HG03432 (cell line): ENCODE measurements around the gene MED22.
"Not testable (repeated sequence)": the region's sequence is repeated elsewhere in the genome, so short reads cannot be mapped to it uniquely, and the experiment has no call there.

ENCODE experiments used
- ATAC-seq: cut with Tn5 transposase; IDR thresholded peaks from one replicate; pipeline ENCODE4 v1.9.1; 2021; ENCODE audit warnings: mild to moderate bottlenecking, moderate library complexity; ENCODE audit not compliant: unreplicated experiment

The MED22 gene

DNA sequence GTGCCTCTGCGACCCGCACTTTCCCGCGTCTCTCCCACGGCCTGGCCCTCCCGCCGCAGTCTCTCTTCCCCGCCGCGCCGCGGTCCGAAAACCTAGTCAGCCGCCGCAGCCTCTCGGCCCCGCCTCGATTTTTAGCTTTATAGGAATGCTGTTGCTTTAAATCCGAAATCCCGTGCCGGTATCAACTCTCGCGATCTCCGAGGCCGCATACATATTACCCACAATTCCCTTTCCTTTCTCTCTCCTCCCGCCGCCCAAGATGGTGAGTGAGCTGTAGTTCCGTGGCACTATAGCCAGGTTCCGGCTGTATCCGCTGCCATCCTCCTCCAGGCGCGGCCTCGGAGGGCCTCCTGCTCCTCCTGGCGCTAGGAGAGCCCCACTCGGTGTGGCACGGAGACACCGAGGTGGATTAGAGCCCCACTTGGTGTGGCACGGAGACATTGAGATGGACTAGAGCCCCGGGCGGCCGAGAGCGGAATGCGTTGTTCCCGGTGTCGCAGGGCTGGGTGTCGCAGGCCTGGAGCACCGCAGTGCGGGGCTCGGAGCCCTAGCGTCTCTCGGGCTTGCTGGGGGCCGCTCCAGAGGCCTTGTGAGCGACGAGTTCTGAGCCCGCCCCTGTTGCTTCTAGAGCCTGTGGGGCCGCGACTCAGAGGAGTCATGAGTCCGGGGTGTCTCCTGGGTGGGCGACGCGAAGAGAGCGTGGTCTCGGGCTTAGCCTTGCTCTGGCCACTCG lies at the start of gene MED22, which contains the start of gene RPL7A:
Gene MED22, minus strand, starts transcription at position 147 of the 733 bp plus-strand sequence. CDS start 1,469 bp downstream, outside the sequence.
Gene RPL7A, plus strand, starts transcription at position 234 of the 733 bp plus-strand sequence. Its CDS starts 26 bp downstream, at position 260.
- peak; percentile 70 for ATAC-seq

- no peak for ATAC-seq
Measured at GRCh38 chr9:133397370-133397769, 49.4 kb upstream of the MED22 start.

DNA sequence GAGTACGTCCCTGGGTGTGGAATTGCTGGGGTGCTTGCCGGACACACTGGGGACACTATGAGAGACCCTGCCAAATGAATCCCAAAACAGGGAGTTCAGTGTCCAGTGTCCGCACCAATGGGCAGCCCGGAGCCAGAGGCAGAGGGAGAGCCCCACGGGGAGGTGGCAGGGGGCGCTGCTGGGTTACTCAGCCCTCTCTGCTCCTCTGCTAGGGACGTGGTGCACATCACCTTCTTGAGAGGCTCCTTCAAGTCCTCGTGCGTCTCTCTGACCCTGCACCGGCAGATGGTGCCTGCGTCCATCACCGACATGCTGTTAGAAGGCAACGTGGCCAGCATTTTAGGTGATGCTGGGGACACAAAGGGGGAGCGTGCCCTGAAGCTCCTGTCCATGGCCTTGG lies 49.0 kb upstream of the MED22 start:
- ATAC-seq, result no peak

- ATAC-seq, result no peak
Measured at GRCh38 chr9:133394687-133395271, 46.8 kb upstream of the MED22 start.

- no peak for ATAC-seq
Measured at GRCh38 chr9:133393399-133393798, 45.5 kb upstream of the MED22 start.

GRCh38 chr9:133392308-133392707 lies 44.4 kb upstream of the MED22 start:
- ATAC-seq, result not testable (repeated sequence)

DNA sequence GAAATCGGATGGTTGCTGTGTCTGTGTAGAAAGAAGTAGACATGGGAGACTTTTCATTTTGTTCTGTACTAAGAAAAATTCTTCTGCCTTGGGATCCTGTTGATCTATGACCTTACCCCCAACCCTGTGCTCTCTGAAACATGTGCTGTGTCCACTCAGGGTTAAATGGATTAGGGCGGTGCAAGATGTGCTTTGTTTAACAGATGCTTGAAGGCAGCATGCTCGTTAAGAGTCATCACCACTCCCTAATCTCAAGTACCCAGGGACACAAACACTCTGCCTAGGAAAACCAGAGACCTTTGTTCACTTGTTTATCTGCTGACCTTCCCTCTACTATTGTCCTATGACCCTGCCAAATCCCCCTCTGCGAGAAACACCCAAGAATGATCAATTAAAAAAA lies 43.5 kb upstream of the MED22 start:
- ATAC-seq, result not testable (repeated sequence)

DNA sequence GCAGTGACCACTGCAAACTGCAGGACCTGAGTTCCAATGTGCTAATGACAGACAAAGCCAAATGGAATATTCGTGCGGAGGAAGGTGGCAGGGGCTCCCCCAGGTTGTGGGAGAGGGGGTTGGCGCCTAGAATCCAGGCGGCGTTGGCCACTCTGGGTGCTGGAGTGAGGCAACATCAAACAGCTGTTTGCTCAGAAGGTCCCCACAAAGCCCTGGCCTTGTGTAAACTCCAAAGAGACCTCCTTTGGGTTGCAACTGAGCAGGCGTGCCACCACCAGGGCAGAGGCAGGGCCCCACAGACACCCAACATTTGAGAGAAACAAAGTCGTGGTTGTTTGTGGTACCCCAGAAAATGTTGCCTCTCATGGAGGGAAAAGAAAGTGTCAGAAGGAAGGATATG lies 42.8 kb upstream of the MED22 start:
- no peak for ATAC-seq

DNA sequence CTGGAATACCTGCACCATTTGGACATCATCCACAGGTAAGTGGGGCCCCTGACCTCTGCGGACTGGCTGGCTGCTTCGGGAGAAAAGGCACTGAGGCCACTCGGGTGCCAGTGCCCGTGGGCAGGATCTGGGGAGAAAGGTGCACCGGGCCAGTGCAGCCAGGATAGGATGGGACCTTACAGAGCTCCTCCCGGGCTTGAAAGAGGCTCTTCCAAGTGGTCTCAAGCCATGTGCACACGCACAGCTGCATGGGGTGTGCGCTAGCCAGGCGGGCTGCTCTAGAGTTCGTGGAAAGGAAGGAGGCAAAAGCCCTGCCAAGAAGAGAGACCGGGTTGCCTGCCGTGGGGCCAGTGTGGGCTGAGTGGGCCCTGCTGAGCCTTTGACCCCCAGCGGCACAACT lies 41.6 kb upstream of the MED22 start:
- no peak for ATAC-seq

- ATAC-seq, result no peak
Measured at GRCh38 chr9:133389025-133389557, 41.2 kb upstream of the MED22 start.

DNA sequence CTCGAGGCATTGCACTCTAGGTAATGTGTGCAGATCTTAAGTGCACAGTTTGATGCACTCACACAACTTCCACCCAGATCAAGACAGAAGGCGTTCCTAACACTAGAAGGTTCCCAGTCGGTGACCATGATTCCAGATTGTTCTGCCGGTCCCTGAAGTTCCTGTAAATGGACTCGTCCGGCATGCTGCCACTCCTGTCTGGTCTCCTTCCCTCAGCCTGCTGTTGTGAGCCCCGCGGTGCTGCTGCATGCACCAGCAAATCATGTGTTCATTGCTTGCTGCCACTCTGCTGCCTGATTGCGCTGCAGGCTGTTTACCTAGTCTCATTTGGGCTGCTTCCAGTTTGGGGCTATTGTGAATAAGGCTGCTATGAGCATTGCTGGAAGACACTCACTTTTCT lies 39.7 kb upstream of the MED22 start:
- ATAC-seq, result no peak

DNA sequence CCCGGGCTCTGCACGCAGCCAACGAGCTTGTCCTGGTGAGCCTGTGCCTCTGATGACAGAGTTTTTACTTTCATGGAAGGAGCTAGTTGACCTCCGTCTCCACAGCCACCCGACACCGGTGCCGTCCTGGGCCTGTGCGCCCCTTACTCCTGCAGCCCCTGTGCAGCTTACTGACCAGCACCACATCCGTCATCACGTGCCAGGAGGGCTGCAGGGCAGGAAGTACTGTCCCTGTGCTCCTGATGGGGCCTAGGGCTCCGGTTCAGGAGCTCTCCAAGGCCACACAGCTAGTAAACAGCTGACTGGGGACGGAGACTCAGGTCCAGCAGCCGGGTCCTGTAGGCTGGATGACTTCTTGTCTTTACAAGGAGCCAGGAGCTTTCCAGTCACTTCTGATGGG lies 38.4 kb upstream of the MED22 start:
- no peak for ATAC-seq

DNA sequence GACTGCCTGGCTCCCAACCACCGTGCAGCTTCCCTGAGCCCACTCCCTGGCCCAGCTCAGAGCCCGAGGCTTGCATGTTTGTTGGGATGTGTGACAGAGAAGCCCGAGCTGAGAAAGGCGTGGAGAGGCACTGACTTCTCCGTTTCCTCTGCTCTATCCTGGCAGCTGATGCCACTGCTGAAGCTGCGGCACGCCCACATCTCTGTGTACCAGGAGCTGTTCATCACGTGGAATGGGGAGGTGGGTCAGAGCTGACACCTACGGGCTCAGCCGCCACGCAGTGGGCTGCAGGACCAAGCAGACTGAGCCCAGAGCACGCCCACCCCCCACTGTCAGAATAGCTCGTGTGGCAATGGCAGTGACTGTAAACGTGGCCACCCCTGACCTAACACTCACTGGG lies 37.5 kb upstream of the MED22 start:
- ATAC-seq, result no peak

- no peak for ATAC-seq
Measured at GRCh38 chr9:133384736-133385321, 36.9 kb upstream of the MED22 start.

DNA sequence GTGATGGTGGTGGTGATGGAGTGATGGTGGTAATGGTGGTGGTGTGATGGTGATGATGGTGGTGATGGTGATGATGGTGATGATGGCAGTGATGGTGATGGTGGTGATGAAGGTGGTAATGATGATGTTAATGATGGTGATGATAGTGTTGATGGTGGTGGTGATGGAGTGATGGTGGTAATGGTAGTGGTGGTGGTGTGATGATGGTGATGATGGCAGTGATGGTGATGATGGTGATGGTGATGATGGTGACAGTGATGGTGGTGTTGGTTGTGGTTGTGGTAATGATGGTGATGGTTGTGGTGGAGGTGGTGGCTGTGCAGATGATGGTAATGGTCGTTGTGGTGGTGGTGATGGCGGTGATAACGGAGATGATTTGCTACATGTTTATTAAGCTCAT lies 35.5 kb upstream of the MED22 start:
- ATAC-seq, result no peak

GRCh38 chr9:133382507-133383141 lies 34.7 kb upstream of the MED22 start:
- ATAC-seq, result no peak

DNA sequence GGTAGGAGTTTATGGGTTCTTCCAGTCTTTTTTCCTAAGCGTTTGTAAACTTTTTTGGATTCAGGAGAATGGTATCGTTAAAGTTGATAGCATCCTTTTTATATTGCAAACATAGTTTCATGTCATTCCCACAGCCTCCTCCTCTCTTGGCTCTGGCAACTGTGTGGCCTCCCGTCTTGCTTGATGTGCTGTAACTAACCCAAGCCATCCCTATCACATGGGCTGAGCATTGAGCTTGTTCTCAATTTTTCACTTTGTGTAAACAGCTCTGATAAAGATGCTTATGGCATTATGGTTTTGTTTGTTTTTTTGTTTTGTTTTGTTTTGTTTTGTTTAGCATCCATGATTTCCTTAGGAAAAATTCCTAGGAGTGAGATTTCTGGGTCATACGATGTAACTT lies 32.8 kb upstream of the MED22 start:
- ATAC-seq, result no peak

- ATAC-seq, result no peak
Measured at GRCh38 chr9:133379153-133380086, 31.5 kb upstream of the MED22 start.

DNA sequence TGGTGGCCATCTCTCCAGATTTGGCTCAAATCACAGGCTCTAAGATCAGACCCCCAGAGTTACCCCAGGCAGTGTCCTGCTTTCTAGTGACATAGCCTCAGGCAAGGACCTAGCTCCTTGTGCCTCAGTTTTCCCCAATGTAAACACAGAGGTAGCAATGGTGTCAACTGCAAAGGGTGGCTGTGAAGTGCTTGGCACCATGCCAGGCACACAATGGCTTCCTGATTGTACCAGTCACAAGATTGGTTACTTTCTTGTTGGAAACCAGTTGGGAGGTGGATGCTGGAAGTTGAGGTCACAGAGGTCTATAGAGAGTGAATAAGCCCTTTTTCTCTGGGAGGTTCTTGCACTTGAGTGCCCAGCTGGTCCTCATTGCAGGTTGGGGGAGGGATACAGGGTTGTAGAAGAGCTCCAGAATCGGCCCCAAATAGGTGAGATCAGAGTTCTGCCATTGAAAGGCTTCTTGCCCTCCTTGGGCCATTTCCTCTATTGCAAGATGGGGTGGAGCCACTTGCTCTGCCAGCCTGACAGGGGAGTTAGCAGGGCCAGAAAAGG lies 30.6 kb upstream of the MED22 start:
- ATAC-seq, result no peak

- ATAC-seq, result no peak
Measured at GRCh38 chr9:133377721-133378216, 29.8 kb upstream of the MED22 start.
